ENCODE results near the gene OR8D1.
"Not testable (repeated sequence)": the region's sequence is repeated elsewhere in the genome, so short reads cannot be mapped to it uniquely, and the experiment has no call there.

The OR8D1 gene

DNA sequence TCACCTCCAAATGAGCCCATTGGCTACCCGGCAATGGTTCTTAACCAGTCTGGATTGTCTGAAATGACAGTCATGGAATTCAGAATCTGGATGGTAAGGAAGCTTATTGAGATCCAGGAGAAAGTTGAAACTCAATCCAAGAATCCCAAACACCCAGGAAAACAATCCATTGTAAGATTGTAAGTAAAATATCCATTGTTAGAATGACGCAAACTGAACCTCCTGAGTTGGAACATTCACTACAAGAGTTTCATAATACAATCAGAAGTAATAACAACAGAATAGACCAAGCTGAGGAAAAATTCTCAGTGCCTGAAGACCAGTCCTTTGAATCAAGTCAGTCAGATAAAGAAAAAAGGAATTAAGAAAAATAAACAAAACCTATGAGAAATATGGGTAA is 35.5 kb downstream of the OR8D1 start:
- DNase-seq, result no peak

DNA sequence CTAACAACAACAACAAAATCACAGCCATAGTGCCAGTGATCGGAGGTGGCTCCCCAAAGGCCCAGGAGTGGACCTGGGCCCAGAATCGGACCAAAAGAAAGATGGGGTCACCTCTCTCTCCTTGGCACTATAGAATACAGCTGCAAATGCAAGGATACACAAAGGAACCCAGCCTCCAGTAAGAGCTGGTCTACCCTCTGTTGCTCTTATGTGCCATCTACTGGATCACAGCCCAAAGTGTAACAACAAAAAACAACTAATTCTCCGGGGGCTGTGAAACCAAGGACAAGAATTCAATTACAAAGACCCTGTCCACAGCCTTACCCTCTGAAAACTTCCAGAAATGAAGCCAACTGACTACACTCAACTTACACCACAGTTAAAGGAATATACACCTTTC is 35.9 kb downstream of the OR8D1 start:
- no peak for DNase-seq

DNA sequence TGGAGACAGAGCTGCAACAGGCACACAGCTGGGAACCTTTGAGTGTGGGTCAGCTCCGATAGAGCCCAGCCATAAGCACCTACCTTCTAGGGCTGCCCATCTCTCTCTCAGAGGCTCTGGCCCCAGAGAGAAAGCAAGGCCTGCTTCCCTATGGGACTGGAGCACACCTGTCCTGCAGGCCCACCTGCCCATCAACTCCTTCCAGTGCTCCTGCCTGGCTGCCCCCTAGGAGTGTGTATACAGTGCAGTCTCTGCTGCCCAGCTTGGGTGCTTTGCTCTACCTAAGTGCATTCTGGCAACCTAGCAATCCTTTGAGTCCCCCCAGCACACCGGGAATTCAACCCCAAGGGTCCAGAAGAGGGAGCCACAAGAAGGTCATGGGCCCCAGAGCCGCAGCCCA is 36.5 kb downstream of the OR8D1 start:
- no peak for DNase-seq

DNA sequence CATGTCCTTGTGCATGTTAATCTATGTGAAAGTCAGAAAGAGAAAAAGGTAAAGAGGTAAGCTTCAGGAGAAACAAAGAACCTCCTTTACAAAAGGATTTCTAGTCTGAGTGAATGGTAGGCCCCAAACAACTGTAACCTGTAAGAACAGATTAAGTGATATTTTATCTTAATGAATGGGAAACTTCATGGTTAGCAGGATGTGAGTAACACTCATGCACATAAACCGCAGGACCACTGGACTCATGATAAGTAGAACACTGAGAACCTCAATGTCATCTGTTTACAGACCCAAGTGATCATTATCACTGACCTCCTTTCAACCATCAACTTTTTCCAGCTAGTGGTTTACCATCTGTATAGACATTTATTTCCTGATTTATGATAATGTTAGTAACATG is 37.7 kb downstream of the OR8D1 start:
- no peak for DNase-seq

DNA sequence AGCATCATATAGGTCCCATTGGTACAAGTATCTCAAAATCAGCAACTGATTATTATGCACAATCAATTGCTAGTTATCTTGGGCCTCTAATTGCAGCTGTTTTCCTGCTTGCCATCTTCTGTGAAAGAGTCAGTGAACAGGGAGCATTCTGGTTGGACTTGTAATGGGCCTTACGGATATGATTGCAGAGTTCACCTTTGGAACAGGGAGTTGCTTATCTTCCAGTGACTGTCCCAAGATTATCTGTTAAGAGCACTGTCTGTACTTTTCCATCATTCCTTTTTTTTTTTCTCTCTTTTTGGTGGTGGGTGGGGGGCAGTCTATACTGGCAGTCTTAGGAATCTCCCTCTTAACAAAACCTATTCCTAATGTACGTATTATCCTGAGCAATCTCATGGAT is 39.7 kb downstream of the OR8D1 start:
- no peak for DNase-seq

DNA sequence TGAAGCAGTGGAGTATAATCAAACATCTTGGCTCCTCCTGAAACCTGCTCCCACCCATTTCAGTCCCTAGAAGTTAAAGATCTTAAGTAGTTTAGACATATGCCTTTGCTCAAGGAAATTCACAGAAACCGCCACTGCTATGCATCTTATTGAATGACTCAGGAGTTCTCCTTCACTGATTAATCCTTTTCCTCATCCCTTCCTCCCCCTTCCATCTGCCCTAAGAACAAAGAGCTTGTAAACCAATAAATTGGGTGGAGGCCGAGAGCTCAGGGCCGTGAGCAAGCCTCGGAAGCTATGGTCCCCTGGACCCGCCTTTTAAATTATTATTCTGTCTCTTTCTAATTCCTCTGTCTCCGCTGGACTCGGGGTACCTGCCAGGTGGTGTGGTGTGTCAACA is 42.9 kb downstream of the OR8D1 start:
- not testable (repeated sequence) for DNase-seq

DNA sequence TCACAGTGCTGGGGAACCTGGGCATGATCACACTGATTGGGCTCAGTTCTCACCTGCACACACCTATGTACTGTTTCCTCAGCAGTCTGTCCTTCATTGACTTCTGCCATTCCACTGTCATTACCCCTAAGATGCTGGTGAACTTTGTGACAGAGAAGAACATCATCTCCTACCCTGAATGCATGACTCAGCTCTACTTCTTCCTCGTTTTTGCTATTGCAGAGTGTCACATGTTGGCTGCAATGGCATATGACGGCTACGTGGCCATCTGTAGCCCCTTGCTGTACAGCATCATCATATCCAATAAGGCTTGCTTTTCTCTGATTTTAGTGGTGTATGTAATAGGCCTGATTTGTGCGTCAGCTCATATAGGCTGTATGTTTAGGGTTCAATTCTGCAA is 48.7 kb downstream of the OR8D1 start:
- not testable (repeated sequence) for DNase-seq

DNA sequence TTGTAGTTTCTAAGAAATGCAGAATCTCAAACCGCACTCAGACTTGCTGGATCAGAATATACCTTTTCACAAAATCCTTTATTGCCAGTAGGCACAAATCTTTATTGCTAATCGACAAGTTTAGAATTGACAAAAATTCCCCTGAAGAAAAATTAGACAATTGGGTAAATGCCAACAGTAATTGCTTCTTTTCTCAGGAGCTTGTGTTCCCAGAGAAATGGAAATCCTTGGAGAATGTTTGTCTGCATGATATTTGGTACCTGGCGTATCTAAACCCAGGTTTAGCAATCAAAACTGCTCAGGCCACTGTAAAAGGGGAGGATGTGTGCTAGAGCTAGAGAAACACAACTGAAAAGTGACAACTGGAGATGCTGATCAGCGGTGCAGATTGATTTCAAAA is 57.7 kb downstream of the OR8D1 start, which contains the start of gene OR8G5:
Gene OR8G5, plus strand, starts transcription at position 301 of the 400 bp plus-strand sequence. CDS start 8,556 bp downstream, outside the sequence.
- no peak for DNase-seq
